Kidney (tissue), 14 donors: ENCODE results near the gene NCS1. TPM values are rescaled to one million over a fixed set of nuclear protein-coding genes. Genes with fewer than 3 reads are reported as not detected.

ENCODE experiments used
- DNase-seq, 5 donors: peaks; one replicate each; pipeline ENCODE4 v3.0.0-alpha.2; 2013 to 2020
- FAIRE-seq: peaks from 2 replicates; lab custom pipeline; 2012; peaks lifted over from hg19 to GRCh38; lab: Jason Lieb, UNC
- H3K27ac ChIP-seq, 2 donors: one replicate each; pipeline ENCODE4 v1.7.0; 2013; ENCODE audit warnings: low read depth in 2 of 2, low read length in 2 of 2, inconsistent platforms in 1 of 2
- H3K27me3 ChIP-seq: one replicate; pipeline ENCODE4 v1.7.1; 2013; ENCODE audit warnings: low read length, inconsistent platforms; ENCODE audit not compliant: control insufficient read depth, insufficient read depth
- H3K36me3 ChIP-seq, 3 donors: one replicate each; pipeline versions ENCODE4 v1.7.0 to v1.7.1; 2013; ENCODE audit warnings: low read length in 3 of 3, control low read depth in 1 of 3, inconsistent platforms in 1 of 3; ENCODE audit not compliant: insufficient read depth in 3 of 3, control insufficient read depth in 2 of 3
- H3K4me1 ChIP-seq, 3 donors: one replicate each; pipeline versions ENCODE4 v1.7.0 to v1.7.1; 2013; ENCODE audit warnings: low read length in 3 of 3, inconsistent platforms in 1 of 3, low read depth in 1 of 3; ENCODE audit not compliant: control insufficient read depth in 2 of 3, insufficient read depth in 2 of 3
- H3K4me3 ChIP-seq, 3 donors: one replicate each; pipeline versions ENCODE4 v1.7.0 to v1.8.1; 2013; ENCODE audit warnings: low read length in 3 of 3, control low read depth in 1 of 3, inconsistent platforms in 1 of 3
- H3K9ac ChIP-seq, 3 donors: one replicate each; pipeline versions ENCODE4 v1.7.0 to v1.7.1; 2013; ENCODE audit warnings: low read length in 3 of 3, control low read depth in 1 of 3, inconsistent platforms in 1 of 3
- H3K9me3 ChIP-seq, 3 donors: one replicate each; pipeline versions ENCODE4 v1.7.0 to v1.7.1; 2013; ENCODE audit warnings: low read length in 3 of 3, control low read depth in 1 of 3, inconsistent platforms in 1 of 3; ENCODE audit not compliant: control insufficient read depth in 2 of 3, insufficient read depth in 1 of 3
- intact Hi-C: fragments of 100-400 bp; cut with DNase I; formaldehyde crosslinking; loops from one replicate; pipeline ENCODE4 v1.11.1; 2022
- polyA plus RNA-seq: library from polyadenylated mRNA; stranded (reverse); fragments of 350-450 nt; fragmentation: Illumina TruSeq; extraction: RNeasy Lipid Tissue Mini Kit (QIAGEN cat#74804); gene quantifications from one replicate; pipeline ENCODE4 v1.2.3, GENCODE V29; 2014; ENCODE audit warnings: low read depth, low replicate concordance; ENCODE audit not compliant: insufficient read depth
- total RNA-seq: library from RNA; stranded (reverse); fragmentation: NEBNext Ultra II Directional; extraction: Animal tissue kit (Norgen Biotek cat#: 25700); gene quantifications from one replicate; pipeline ENCODE4 v1.2.1, GENCODE V29; 2021
- TF ChIP-seq, protein P1 (sequence below): IDR thresholded peaks from 3 replicates; pipeline ENCODE4 v1.5.1; 2012; ENCODE audit warnings: mild to moderate bottlenecking, moderate library complexity, borderline replicate concordance; ENCODE audit not compliant: insufficient read depth; ENCODE audit errors: extremely low read depth
- donor health status: control.
- donor health status: control.
- donor health status: control.
- donor health status: control.
- donor health status: control.
- donor health status: DM: yes; HTN: yes; CAD: no.
- donor health status: Normal renal cell carcinoma (clear cell type).

Gene NCS1
- total and polyA plus RNA-seq, 2 donors from 2014 or later: 27.7 to 37.4 TPM

DNA sequence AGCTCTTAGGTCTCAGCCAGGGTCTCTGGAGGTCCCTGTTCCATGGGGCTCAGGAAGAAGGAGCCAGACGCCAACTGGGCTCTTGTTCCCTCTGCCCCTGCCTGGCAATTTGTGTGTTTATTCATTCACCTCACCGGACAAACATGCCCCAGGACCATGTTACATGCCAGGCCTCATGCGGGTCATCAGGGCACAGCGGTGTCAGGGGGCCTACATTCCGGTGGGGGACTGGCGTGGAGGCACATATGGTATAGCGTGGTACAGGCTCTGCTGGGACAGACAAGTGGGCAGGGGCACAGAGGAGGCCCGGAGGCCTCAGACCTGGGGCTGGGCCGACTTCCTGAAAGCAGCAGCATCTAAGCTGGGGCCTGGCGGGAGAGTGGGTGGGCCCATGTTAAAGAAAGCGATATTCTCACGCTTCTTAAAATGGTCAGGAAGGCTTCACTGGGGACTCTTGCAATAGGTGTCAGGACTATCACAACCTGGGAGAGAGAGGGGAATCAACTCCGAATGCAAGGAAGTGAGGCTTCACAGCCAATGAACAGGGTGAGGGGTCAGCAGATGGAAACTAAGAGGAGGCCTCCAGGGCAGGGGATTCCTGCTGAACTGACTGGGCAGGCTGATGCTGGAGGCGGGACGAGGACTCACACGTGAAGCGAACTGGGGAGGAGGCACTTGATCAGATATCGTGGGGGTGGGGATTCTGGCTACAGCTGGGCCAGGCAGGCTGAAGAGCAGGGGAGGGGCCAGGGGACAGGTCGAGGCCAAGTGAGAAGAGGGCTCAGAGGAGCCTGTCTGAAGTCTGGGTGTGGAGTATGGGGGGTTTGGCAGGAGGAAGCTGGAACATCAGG is 41.9 kb downstream of the NCS1 start:
- peak in 4 of 5 donors; percentile 79 to 89 (median 86) for DNase-seq
- intact Hi-C loops: no loop called here
- Histone ChIP-seq H3K4me3 (no peak overlapping the region), H3K9ac (no peak overlapping the region), H3K27me3 (no peaks in the 10 kb centered on the region), H3K9me3 (no peaks in the 10 kb centered on the region), H3K36me3 (peaks cover 0 to 5% (median 4%) of the 10 kb centered on the region in 3 donors), H3K4me1 (peaks cover 0 to 6% (median 0%) of the 10 kb centered on the region in 3 donors), H3K27ac (peak overlapping the region in 1 of 2 donors; percentile 43)
- no peak for FAIRE-seq
- TF ChIP-seq, protein P1, sequence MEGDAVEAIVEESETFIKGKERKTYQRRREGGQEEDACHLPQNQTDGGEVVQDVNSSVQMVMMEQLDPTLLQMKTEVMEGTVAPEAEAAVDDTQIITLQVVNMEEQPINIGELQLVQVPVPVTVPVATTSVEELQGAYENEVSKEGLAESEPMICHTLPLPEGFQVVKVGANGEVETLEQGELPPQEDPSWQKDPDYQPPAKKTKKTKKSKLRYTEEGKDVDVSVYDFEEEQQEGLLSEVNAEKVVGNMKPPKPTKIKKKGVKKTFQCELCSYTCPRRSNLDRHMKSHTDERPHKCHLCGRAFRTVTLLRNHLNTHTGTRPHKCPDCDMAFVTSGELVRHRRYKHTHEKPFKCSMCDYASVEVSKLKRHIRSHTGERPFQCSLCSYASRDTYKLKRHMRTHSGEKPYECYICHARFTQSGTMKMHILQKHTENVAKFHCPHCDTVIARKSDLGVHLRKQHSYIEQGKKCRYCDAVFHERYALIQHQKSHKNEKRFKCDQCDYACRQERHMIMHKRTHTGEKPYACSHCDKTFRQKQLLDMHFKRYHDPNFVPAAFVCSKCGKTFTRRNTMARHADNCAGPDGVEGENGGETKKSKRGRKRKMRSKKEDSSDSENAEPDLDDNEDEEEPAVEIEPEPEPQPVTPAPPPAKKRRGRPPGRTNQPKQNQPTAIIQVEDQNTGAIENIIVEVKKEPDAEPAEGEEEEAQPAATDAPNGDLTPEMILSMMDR: no peak

DNA sequence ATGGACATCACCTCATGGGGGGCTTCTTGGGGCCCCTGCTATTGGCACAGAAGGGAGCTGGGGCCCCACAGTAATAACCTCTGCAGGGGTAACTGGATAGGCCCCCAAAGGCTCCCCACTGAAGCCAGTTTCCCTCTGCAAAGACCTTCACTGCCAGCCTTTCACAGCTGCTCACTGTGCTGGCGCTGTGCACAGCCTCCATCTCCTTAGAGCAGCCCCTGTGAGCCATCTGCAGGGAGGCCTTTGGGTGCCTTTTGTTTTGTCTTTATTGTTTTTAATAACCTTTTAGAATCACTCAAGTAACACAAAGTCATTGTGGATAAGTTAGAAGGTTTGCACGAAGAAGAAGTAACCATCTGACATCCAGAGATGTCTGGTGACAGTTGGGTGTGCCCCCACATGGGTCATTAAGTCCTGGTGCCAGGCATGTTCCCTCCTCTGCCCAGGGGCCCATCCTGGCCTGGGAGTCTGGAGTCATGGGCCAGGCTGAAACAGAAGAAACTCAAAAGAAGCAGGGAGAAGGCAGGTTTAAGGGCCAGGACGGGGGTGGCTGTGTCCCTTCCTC is 42.7 kb downstream of the NCS1 start:
- DNase-seq (peak in 2 of 5 donors; percentile 48 to 51), FAIRE-seq (no peak)
- H3K36me3 ChIP-seq: peaks cover 0 to 5% (median 4%) of the 10 kb centered on the region in 3 donors
- H3K4me1 ChIP-seq: peaks cover 0 to 7% (median 0%) of the 10 kb centered on the region in 3 donors
- TF ChIP-seq, protein P1: no peak
- H3K27ac ChIP-seq: no peak overlapping the region
- intact Hi-C loops: no loop called here
- H3K9ac ChIP-seq: no peak overlapping the region
- H3K9me3 ChIP-seq: no peaks in the 10 kb centered on the region
- H3K4me3 ChIP-seq: no peak overlapping the region
- no peaks in the 10 kb centered on the region for H3K27me3 ChIP-seq

DNA sequence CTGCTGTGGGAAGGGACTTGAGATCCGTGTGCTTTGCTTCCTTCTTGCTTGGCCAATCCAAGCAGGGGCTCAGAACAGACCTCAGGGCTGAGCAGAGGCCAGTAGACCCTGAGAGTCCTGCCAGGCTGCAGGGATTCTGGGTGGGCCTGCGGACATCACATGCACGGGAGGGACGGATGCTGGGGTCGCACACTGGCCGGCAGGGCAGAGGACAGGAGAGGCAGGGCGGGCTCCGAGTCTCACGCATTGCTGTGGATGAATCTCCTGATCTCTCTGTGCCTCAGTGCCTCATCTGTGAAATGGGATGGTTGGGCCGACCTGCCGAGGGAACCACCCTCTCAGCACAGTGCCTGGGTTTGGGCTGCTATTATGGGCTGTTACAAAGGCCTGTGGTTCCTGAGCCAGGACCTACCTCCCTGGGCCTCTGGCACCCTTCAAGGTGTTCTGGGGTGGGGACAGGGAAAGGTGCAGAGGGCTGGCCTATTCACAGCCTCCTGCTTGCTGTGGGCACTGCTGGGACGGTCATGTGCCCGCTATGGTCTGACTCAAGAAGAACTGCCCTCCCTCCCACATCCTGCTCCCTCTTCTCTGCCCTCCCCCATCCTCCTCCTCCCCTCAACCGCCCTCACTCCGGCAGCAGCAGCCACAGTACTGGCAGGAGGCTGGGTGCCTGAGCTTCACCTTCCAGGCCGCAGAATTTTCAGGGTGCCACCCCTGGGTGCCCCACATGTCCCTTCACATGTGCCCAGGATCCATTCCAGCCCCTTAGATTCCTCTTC is 43.3 kb downstream of the NCS1 start:
- no peak overlapping the region for H3K4me3 ChIP-seq
- DNase-seq (peak in 1 of 5 donors; percentile 48), FAIRE-seq (no peak)
- no peak overlapping the region for H3K27ac ChIP-seq
- no peaks in the 10 kb centered on the region for H3K9me3 ChIP-seq
- peaks cover 0 to 10% (median 0%) of the 10 kb centered on the region in 3 donors for H3K4me1 ChIP-seq
- peaks cover 0 to 5% (median 4%) of the 10 kb centered on the region in 3 donors for H3K36me3 ChIP-seq
- intact Hi-C loops: no loop called here
- no peak overlapping the region for H3K9ac ChIP-seq
- no peaks in the 10 kb centered on the region for H3K27me3 ChIP-seq
- TF ChIP-seq, protein P1: no peak
